ENCODE results near the gene SAMD11. TPM values are rescaled to one million over a fixed set of nuclear protein-coding genes. Genes with fewer than 3 reads are reported as not detected.

Gene SAMD11
- total RNA-seq, 1 experiment from 2014 or later: 11.5 TPM

- POLR2A ChIA-PET: interaction anchor here (1.0 to 1.6 kb wide), 3 partner anchors 14 to 80 kb away, joined by 3 to 5 read pairs (median 3); no protein-coding TSS in a partner anchor
- Histone ChIP-seq H3K4me3 (replicated peaks in 1 of 2; ENCODE audit: low read depth in 1 of 2, low read length in 2 of 2) (no peak overlapping the region), H3K27me3 (ENCODE audit: insufficient read depth, low read length) (no peaks in the 10 kb centered on the region)
Measured at GRCh38 chr1:983798-984475, 60.2 kb downstream of the SAMD11 start.

More at GRCh38 chr1:983798-984475, 60.2 kb downstream of the SAMD11 start:
- ChIA-PET CTCF (interaction anchor here (0.6 to 2.8 kb wide), 14 partner anchors 10 to 308 kb away, joined by 3 to 18 read pairs (median 4); partner anchors contain the start of genes AGRN, B3GALT6, ISG15 and PLEKHN1), RAD21 (ENCODE audit: low non-redundant PET in 1 of 2, low total read pairs in 2 of 2, uncharacterized antibody in 2 of 2, unreplicated experiment in 2 of 2) (interaction anchor here (0.7 to 1.1 kb wide), 3 partner anchors 15 to 80 kb away, joined by 3 to 5 read pairs (median 4); no protein-coding TSS in a partner anchor)
- Histone ChIP-seq H3K79me2 (ENCODE audit: insufficient read depth, low read length) (no peaks in the 10 kb centered on the region), H3K4me1 (ENCODE audit: control insufficient read depth in 1 of 2, insufficient read depth in 2 of 2, low read length in 2 of 2) (0 out of 4 replicates have a peak, but pooled peaks cover 0 to 2% of the 10 kb centered on the region in 2 experiments), H3K27ac (ENCODE audit: low read depth, low read length) (no peak overlapping the region), H3K9me2 (ENCODE audit: insufficient read depth) (no peaks in the 10 kb centered on the region), H3K9ac (ENCODE audit: low read length) (no peak overlapping the region), H3K9me3 (ENCODE audit: control insufficient read depth in 1 of 2, insufficient read depth in 1 of 2, low read depth in 1 of 2, low read length in 2 of 2) (no peaks in the 10 kb centered on the region), H3K36me3 (ENCODE audit: control insufficient read depth in 1 of 2, insufficient read depth in 2 of 2, low read length in 2 of 2) (no peaks in the 10 kb centered on the region), H3K4me2 (ENCODE audit: low read length) (peak overlapping the region; percentile 50), H2AFZ (ENCODE audit: low read depth, low read length, poor library complexity, severe bottlenecking) (no peak overlapping the region), H4K20me1 (ENCODE audit: insufficient read depth) (no peaks in the 10 kb centered on the region)
- TF ChIP-seq CEBPB (IDR thresholded peaks at IDR 0.05; ENCODE audit: low read depth) (no peak), CTCF (IDR thresholded peaks at IDR 0.05 in 2 of 3, conservative IDR thresholded peaks at IDR 0.05 in 1 of 3; ENCODE audit: borderline replicate concordance in 1 of 3, insufficient read depth in 1 of 3, low read depth in 2 of 3, low read length in 2 of 3) (peak; percentile 59 to 74 (median 69); a peak in 5 of 6 replicates), RAD21 (IDR thresholded peaks at IDR 0.05; ENCODE audit: low read depth) (peak; percentile 86)
- intact Hi-C loops (cut with micrococcal nuclease): loop anchor here (2.0 to 5.0 kb wide), 3 partner anchors 17 to 307 kb away; partner anchors contain the start of gene HES4
- no peak for DNase-seq (ENCODE audit: low read depth, low spot score)
- BruUV-seq (replicated peaks): no TSS peak
- peak; percentile 86 for ATAC-seq
